GM10266 (cell line): Measurements from ENCODE around the gene KLKB1.

Experiments used
- DNase-seq: peaks from one replicate; pipeline ENCODE4 v3.0.0; 2012; ENCODE audit errors: extremely low spot score
- TF ChIP-seq, protein P1 (sequence below): IDR thresholded peaks from 2 replicates; pipeline ENCODE4 v1.5.1; 2012; ENCODE audit warnings: mild to moderate bottlenecking, low read depth; ENCODE audit not compliant: control insufficient read depth, insufficient read depth; ENCODE audit errors: missing control alignments

Gene KLKB1

DNA sequence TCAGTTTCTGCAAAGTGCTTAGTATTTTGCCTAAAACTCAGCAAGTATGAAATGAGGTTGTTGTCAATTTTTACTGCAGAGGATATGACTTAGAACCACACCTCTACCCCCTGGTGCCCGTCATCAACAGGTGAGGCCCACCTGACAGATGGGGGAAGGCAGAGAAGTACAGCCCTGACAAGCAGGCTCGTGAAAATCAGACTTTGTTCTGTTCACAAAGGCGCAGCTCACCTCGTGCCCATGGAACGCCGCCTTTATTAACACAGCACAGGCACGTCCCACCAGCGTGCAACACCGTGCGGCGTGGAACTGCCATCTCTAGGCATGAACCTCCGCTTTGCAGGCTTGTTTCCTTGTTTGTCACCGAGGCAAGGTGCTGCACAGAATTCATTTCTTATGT is 22.6 kb upstream of the KLKB1 start:
- TF ChIP-seq, protein P1, sequence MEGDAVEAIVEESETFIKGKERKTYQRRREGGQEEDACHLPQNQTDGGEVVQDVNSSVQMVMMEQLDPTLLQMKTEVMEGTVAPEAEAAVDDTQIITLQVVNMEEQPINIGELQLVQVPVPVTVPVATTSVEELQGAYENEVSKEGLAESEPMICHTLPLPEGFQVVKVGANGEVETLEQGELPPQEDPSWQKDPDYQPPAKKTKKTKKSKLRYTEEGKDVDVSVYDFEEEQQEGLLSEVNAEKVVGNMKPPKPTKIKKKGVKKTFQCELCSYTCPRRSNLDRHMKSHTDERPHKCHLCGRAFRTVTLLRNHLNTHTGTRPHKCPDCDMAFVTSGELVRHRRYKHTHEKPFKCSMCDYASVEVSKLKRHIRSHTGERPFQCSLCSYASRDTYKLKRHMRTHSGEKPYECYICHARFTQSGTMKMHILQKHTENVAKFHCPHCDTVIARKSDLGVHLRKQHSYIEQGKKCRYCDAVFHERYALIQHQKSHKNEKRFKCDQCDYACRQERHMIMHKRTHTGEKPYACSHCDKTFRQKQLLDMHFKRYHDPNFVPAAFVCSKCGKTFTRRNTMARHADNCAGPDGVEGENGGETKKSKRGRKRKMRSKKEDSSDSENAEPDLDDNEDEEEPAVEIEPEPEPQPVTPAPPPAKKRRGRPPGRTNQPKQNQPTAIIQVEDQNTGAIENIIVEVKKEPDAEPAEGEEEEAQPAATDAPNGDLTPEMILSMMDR: no peak
- DNase-seq: no peak

DNA sequence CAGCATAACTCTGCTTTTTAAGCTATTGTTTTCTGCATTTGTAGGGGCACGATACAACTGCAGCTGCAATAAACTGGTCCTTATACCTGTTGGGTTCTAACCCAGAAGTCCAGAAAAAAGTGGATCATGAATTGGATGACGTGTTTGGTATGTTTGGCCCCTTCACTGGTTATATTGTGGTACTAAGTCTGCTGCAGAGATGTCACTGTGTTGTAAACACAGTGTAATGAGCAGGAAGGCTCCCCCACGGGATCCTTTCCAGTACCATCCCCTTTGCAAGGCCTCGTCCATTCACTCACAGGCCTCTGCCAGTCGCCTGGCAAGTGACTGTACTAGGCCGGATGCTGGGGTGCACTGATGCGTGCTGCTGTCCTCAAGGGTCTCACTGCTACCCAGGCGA is 22.2 kb upstream of the KLKB1 start:
- TF ChIP-seq, protein P1: no peak
- no peak for DNase-seq

DNA sequence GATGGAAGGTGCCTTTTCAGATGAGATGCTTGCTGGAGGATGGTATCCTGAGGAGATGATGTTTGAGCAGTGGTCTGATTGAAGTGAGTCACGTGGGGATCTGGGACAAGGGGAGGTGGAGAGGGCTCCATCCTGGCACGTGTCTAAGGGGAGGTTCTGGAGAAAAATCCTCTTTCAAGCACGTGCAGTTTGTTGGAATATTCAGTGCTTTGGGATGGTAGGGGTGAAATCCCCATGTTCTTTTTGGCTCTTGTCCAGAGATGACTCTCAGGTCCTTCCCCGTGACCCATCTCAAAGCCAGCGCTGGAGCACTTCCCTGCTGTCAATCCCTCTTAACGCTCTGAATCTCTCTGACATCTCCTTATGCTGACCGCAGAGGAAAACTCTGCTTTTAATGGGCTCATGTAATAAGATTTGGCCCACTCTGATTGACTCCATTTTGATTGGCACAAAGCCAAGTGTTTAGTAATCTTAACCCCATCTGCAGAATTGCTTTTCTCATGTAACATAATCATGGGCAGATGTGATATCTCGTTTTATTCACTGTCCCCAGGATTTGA is 10.8 kb upstream of the KLKB1 start:
- no peak for DNase-seq
- TF ChIP-seq, protein P1: no peak

DNA sequence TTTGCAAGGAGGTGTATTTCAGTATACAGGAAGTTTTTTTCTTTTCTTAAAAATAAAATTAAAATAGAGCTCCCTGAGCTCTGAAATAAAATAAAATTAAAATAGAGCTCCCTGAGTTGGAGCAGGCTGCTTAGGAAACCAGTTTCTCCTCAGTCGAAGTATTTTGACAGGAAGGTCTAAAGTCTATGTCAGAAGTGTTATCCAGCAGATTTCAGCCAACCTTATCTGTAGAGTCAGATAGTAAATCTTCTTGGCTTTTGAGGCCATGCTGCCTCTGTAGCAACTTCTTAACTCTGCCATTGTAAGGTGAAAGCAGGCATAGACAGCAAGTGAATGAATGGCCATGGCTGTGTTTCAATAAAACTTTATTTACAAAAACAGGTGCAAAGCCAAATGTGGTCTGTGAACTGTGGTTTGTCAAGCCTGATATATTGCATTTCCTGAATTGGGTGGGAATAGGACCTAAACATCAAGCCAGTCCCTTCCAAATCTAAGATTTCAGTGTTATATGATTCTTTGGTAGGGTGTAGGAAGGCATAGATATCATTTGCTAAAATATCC is 9.5 kb upstream of the KLKB1 start:
- TF ChIP-seq, protein P1: no peak
- no peak for DNase-seq

DNA sequence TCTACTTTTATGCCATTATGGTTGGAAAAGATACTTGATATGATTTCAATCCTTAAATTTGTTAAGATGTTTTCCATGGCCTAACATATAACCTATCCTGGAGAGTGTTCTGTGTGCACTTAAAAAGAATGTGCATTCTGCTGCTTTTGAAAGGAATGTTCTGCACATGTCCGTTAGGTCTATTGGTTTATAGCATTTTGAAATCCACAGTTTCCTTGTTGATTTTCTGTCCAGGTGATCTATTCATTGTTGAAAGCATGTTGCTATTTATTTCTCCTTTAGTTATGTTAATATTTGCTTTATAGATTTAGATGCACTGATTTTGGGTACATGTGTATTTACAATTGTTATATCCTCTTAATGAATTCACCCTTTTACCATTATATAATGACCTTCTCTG is 5.7 kb upstream of the KLKB1 start:
- TF ChIP-seq, protein P1: no peak
- no peak for DNase-seq

DNA sequence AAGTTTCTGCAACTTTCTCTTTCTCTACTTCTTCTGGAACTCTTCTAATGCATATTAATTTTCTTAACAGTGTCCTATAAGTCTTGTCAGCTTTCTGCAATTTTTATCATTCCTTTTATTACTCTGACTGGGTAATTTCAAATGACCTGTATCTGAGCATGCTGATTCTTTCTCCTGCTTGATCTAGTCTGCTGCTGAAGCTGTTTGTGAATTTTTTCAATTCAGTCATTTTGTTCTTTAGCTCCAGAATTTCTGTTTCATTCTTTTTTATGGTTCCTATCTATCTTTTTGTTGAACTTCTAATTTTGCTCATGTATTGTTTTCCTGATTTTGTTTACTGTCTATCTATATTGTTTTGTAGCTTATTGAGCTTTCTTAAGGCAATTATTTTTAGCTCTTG is 1.5 kb upstream of the KLKB1 start:
- TF ChIP-seq, protein P1: no peak
- no peak for DNase-seq

DNA sequence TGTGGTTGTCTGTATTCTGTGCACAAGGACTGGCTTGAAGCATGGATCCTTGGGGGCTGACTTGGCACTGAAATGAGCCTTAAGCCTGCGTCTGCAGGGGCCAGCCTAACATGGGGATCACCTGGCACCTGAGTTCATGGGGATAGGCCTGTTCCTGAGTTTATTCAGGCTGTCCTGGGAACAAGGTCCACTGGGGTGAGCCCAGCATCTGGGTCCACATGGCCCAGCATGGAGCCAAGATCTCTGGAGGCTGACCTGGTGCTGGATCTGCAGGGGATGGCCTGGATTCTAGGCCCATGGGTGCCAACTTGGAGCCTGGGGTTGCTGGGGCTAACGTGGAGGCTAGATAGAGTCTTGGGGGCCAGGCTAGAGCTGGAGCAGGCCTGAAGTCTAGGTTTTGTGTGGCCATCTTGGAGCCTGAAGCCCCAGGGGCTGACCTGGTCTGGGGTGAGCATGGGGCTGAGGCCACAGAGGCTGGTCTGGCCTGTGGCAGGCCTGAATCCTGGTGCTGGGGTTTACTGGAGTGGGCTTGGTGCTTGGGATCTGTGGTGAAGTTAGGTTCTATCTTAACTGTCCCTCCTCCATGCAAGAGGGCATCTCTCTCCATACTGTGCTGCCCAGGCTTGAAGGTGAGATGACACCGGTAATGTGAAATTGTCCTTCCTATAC is 652 bp upstream of the KLKB1 start:
- DNase-seq: no peak
- TF ChIP-seq, protein P1: no peak
